Calu3 (cell line): ENCODE data around the gene DNAAF1. TPM values are rescaled to one million over a fixed set of nuclear protein-coding genes. Genes with fewer than 3 reads are reported as not detected.

Source experiments
- BruUV-seq: library from RNA; stranded (reverse); fragments of 400-500 nt; replicated peaks from 2 replicates; lab custom pipeline; 2021; lab: Mats Ljungman, UMichigan
- CTCF ChIA-PET: fragments of 300-600 bp; sonication (Branson Sonifier 250); formaldehyde crosslinking; loops from one replicate; lab custom pipeline; 2022; ENCODE audit warnings: antibody characterized with exemption; lab: Charles Lee
- DNase-seq: peaks from one replicate; pipeline ENCODE4 v3.0.0; 2022
- H3K27ac Mint-ChIP-seq: one replicate; pipeline ENCODE4 v1.8.0; 2022; ENCODE audit warnings: mixed read lengths; ENCODE audit not compliant: unreplicated experiment
- H3K27me3 Mint-ChIP-seq: one replicate; pipeline ENCODE4 v1.8.0; 2022; ENCODE audit warnings: mixed read lengths; ENCODE audit not compliant: unreplicated experiment
- H3K36me3 Mint-ChIP-seq: one replicate; pipeline ENCODE4 v1.8.0; 2022; ENCODE audit warnings: mild to moderate bottlenecking, moderate library complexity, mixed read lengths; ENCODE audit not compliant: insufficient read depth, unreplicated experiment
- H3K4me1 Mint-ChIP-seq: one replicate; pipeline ENCODE4 v1.8.0; 2022; ENCODE audit warnings: mild to moderate bottlenecking, low read depth, mixed read lengths; ENCODE audit not compliant: unreplicated experiment
- H3K4me3 Mint-ChIP-seq: one replicate; pipeline ENCODE4 v1.8.0; 2022; ENCODE audit warnings: mild to moderate bottlenecking, low read depth, moderate library complexity, mixed read lengths; ENCODE audit not compliant: unreplicated experiment
- H3K9me3 Mint-ChIP-seq: one replicate; pipeline ENCODE4 v1.8.0; 2022; ENCODE audit warnings: low read depth, mixed read lengths; ENCODE audit not compliant: unreplicated experiment
- CTCF ChIP-seq: fragments of 200-600 bp; IDR thresholded peaks from one replicate; pipeline ENCODE4 v1.8.0; 2022; ENCODE audit warnings: antibody characterized with exemption; ENCODE audit not compliant: unreplicated experiment
- intact Hi-C: fragments of 100-400 bp; cut with micrococcal nuclease; formaldehyde crosslinking; loops from one replicate; pipeline ENCODE4 v1.10.0; 2022; ENCODE audit not compliant: unreplicated experiment
- total RNA-seq: library from RNA; stranded (reverse); gene quantifications from 2 replicates; pipeline ENCODE4 v1.2.3, GENCODE V29; 2022

The DNAAF1 gene
- total RNA-seq, 1 experiment from 2014 or later, result not detected

- H3K4me3 Mint-ChIP-seq, result no peak overlapping the region
- H3K27me3 Mint-ChIP-seq, result no peaks in the 10 kb centered on the region
- CTCF ChIA-PET, result interaction anchor here (0.6 to 1.0 kb wide), 3 partner anchors 13 to 125 kb away, joined by 3 to 5 read pairs (median 4); partner anchors contain the start of gene MBTPS1
- H3K36me3 Mint-ChIP-seq, result peaks cover 26% of the 10 kb centered on the region
- intact Hi-C loops, result no loop called here
- no peak for TF ChIP-seq CTCF
- DNase-seq, result no peak
- no TSS peak for BruUV-seq
- H3K9me3 Mint-ChIP-seq, result no peaks in the 10 kb centered on the region
- no peak overlapping the region for H3K27ac Mint-ChIP-seq
- H3K4me1 Mint-ChIP-seq, result peaks cover 9% of the 10 kb centered on the region
Observed at GRCh38 chr16:84103678-84104077, 41.4 kb upstream of the DNAAF1 start.

GRCh38 chr16:84104231-84104630, 40.9 kb upstream of the DNAAF1 start:
- CTCF ChIA-PET, result no interaction called here

GRCh38 chr16:84105301-84105815, 39.8 kb upstream of the DNAAF1 start:
- intact Hi-C loops, result no loop called here
- DNase-seq, result no peak
- Mint-ChIP-seq H3K4me1 (peaks cover 9% of the 10 kb centered on the region), H3K9me3 (no peaks in the 10 kb centered on the region), H3K27me3 (no peaks in the 10 kb centered on the region), H3K4me3 (no peak overlapping the region), H3K27ac (no peak overlapping the region), H3K36me3 (peaks cover 9% of the 10 kb centered on the region)
- BruUV-seq, result no TSS peak
- no peak for TF ChIP-seq CTCF
- CTCF ChIA-PET, result no interaction called here

More at GRCh38 chr16:84104231-84104630, 40.9 kb upstream of the DNAAF1 start:
- no peak for DNase-seq
- no peaks in the 10 kb centered on the region for H3K9me3 Mint-ChIP-seq
- H3K27ac Mint-ChIP-seq, result no peak overlapping the region
- no peaks in the 10 kb centered on the region for H3K27me3 Mint-ChIP-seq
- BruUV-seq, result no TSS peak
- peaks cover 21% of the 10 kb centered on the region for H3K36me3 Mint-ChIP-seq
- H3K4me3 Mint-ChIP-seq, result no peak overlapping the region
- intact Hi-C loops, result no loop called here
- H3K4me1 Mint-ChIP-seq, result peaks cover 9% of the 10 kb centered on the region
- no peak for TF ChIP-seq CTCF

- CTCF ChIA-PET, result no interaction called here
Observed at GRCh38 chr16:84105948-84106740, 39.0 kb upstream of the DNAAF1 start.

More at GRCh38 chr16:84105948-84106740, 39.0 kb upstream of the DNAAF1 start:
- intact Hi-C loops, result no loop called here
- Mint-ChIP-seq H3K27ac (no peak overlapping the region), H3K36me3 (peaks cover 9% of the 10 kb centered on the region), H3K27me3 (no peaks in the 10 kb centered on the region), H3K4me1 (peaks cover 9% of the 10 kb centered on the region), H3K4me3 (no peak overlapping the region), H3K9me3 (no peaks in the 10 kb centered on the region)
- no peak for TF ChIP-seq CTCF
- DNase-seq, result no peak
- no TSS peak for BruUV-seq
